HK-2 (cell line): ENCODE measurements around the gene STARD13.

ENCODE experiments used
- DNase-seq: peaks from one replicate; pipeline ENCODE4 v3.0.0-alpha.2; 2018; ENCODE audit not compliant: unreplicated experiment

Gene STARD13

GRCh38 chr13:33119022-33119781 lies 166.4 kb downstream of the STARD13 start:
- DNase-seq: no peak

DNA sequence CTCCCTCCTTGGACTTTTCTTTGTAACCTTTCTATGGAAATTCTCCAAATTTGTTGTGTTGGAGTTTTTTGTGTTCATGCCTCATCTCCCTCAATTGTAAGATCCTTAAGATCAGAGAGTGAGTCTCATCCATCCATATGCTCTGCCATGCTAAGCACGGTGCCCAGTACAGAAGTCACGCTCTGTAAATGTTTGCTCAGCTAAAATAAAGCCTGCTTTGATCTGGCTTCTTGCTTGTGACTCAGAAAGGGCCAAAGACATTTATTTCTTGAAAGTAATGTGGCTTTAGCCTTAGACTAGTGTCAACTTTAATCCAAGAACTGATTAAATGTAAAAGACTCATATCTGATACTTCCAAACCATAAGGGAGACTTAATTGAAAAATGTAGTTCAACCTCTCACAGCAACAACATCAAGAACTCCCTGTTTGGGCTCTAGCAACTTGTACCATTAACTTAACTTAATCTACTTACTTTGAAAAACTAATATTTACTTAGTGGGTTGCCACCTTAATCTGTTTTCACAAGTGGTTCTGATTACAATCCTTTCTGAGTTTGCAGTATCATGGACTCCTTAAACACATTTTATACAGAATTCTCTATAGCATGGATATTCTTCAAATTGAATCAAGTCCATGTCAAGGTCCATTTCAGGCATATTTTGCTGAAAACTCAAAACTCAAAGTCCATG lies 169.1 kb downstream of the STARD13 start:
- no peak for DNase-seq

DNA sequence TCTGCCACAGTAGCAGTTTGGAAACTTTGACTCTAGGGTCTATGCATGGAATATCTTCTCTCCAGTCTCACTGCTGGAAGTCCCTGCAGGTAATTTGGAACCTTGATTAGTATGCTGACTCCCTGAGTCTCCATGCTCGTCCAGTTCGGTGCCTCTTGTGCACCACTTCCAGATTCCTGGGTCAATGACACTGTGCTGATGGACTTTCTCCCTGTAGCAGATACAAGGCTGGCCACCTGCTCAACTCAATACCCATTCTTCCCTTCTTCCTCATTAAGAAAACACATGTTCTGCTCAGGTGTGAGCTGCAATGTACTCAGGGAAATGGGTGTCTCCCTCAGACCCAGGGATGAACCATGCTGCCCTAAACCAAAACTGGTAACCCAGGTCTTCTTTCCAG lies 170.3 kb downstream of the STARD13 start:
- no peak for DNase-seq

DNA sequence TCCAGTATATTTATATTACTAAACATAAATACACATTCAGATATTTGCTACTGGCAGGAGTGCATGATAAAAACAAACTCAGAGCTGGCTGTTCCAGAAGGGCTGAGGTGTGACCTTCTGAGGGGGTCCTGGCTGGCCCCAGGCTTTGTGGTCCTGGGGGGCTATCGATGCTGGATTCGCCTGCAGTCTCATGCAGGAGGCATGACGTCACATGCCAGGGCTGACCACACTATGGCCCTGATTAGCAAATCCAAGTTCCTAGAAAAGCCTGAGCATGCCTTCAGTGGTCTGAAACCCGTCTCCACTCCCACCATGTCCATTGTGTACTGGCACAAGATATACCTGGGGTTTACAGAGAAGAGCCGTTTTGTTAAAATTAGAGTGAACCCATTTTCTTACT lies 171.4 kb downstream of the STARD13 start:
- DNase-seq: no peak

- no peak for DNase-seq
These were observed 172.8 kb downstream of the STARD13 start for GRCh38 chr13:33112766-33113165.

GRCh38 chr13:33111414-33112110 lies 174.0 kb downstream of the STARD13 start:
- DNase-seq: no peak

DNA sequence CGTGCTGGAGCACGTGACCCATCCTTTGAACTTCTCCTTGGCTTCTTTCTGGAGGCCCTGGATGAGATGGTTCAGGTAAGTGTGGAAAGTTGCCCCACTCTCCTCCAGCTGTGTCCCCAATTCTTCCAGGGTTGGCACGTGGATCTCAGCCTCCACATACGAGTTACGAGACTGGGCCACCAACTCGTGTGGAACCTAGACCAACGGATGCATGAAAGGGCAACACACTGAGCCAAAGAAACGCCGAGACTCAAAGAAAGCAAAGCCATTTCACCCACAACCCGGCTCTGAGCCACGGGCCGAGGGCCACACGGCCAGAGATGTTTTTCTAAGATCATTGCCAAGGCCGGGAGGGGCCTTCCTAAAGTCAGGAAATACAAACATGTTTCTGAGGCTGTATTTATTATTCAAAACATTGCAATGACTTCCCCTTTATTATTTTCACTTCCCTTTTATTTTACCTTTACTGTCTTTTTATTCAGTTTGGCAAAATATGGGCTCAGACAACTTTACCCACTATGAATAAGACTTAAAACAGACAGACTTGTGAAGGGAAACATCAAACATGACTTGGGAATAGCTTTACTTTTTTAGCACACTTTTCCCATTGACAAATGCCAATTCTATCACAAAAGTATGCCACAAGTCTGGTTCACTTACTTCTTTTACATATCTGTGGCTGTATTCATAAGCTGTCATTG lies 174.7 kb downstream of the STARD13 start:
- no peak for DNase-seq

- DNase-seq: no peak
These were observed 175.2 kb downstream of the STARD13 start for GRCh38 chr13:33110386-33110712.

DNA sequence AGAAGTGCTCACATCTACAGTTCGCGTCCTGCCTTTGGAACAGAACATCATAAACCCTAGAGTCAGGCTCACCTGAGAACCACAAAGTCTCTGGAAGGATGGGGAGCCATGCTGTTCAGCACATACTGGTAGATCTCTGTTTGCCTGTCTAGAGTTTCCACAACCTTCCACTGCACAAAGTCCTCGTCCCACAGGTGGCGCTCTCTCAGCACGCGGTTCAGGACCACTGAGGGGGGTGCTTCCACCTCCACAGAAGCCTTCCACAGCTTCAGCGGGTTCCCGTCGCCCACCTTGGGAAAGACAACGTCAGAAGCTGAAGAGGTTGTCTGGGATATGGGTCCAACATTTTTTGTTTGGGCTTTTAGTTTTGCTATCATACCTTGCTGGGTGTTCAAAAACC lies 175.8 kb downstream of the STARD13 start:
- no peak for DNase-seq

- no peak for DNase-seq
These were observed 176.3 kb downstream of the STARD13 start for GRCh38 chr13:33109271-33109697.

DNA sequence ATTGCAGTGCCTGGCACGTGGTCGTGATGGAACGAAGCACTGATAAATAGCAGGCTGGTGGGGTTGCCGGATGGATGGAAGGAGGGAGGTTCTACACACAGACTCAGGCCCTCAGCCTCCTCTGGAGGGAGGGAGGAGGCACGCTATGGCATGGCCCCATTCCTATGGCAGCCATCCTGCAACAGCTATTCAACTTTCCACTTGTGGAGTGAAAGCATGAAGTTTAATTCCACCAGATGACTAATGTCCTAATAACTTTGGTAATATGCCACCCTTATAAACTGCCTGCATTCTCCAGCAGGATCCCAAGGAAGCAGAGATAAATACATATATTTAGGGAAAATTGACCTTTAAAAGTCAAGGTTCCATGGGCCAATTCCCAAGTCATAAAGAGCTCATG lies 176.9 kb downstream of the STARD13 start:
- no peak for DNase-seq

DNA sequence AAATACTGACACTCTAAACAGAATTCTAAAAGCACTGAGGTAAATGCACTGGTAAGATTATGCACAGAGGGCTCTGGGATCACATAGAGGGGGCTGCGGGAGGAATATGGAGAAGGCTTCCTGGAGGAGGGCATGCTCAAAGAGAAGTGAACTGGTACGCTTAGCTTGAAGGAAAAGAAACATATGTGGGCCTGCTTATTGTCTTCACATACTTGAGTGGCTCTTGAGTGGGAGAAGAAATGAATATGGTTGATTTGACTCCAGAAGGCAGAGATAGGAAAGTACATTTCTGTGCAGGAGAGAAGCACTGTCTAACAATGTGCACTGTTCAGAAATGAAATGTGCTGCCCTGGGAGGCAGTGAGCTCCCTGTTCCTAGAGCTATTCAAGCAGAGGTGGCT lies 178.2 kb downstream of the STARD13 start:
- DNase-seq: no peak

DNA sequence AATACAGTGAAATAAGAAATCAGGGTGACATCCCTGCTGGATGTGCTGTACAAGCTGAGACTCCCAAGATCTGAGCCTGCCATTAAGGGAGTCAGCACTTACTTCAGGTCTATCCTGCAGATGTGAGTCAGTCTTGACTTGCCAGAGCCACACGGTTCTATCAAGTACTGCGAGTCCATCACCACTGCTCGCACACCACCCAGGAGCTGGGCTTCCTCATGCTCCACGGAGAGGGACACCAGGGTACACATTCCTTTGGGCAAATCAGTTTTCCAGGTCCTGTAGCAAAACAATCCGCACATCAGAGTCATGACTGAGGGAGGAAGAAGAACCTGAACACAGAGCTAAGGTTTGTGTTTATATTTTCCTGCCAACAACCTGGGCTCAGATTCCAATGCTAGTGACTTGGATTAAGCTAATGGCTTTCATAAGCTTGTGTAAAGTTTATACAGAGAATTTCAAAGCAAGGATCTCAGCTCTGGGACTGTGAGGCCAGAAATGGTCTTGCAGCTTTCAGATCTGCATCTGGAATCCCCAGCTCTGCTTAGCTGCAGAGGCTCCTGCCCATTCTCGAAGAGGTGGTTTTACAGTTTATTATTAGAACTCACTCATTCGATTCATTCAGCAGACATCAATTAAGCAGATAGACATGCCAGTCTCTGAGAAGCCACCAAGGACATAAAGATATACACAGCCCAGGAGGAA lies 178.7 kb downstream of the STARD13 start:
- no peak for DNase-seq

GRCh38 chr13:33105387-33106005 lies 180.1 kb downstream of the STARD13 start:
- no peak for DNase-seq

- no peak for DNase-seq
These were observed 182.1 kb downstream of the STARD13 start for GRCh38 chr13:33103457-33103856.

DNA sequence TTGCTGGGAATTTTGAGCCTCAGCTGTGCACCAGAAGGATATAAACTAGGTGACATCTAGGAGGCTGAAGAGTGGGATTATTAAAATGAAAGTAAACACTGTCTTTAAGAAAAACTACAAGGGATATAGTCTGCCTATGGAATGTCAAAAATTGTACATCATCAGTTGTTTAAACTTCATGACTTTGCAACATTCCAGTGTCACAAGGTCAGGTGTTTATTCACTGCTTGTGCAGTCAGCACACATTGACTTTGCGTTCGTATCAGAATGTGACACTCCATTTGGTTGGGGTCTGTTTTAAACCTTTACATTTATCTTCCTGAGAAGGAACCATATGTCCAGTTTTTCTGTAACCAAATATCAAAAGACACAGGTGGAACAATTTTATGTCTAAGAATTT lies 183.7 kb downstream of the STARD13 start:
- no peak for DNase-seq

GRCh38 chr13:33100886-33101285 lies 184.7 kb downstream of the STARD13 start:
- no peak for DNase-seq

GRCh38 chr13:33099860-33100259 lies 185.7 kb downstream of the STARD13 start:
- DNase-seq: no peak

- no peak for DNase-seq
These were observed 188.5 kb downstream of the STARD13 start for GRCh38 chr13:33096886-33097605.
